NT2/D1 (cell line): ENCODE results near the gene DDX10.

Experiments
- DNase-seq: peaks from one replicate; pipeline ENCODE4 v3.0.0-alpha.2; 2011; ENCODE audit warnings: low read depth, low spot score
- H3K27me3 ChIP-seq: 2 replicates; pipeline ENCODE4 v1.6.0; 2011; ENCODE audit warnings: mild to moderate bottlenecking; ENCODE audit not compliant: insufficient read length, insufficient read depth
- H3K36me3 ChIP-seq: 2 replicates; pipeline ENCODE4 v1.6.1; 2011; ENCODE audit warnings: mild to moderate bottlenecking, low read length, mixed read lengths; ENCODE audit not compliant: insufficient read depth, insufficient read length
- H3K4me1 ChIP-seq: 2 replicates; pipeline ENCODE4 v1.5.1; 2011; ENCODE audit not compliant: insufficient read depth, insufficient read length
- H3K4me3 ChIP-seq: 2 replicates; pipeline ENCODE4 v1.5.1; 2011; ENCODE audit warnings: low read depth; ENCODE audit not compliant: insufficient read length
- H3K9ac ChIP-seq: 2 replicates; pipeline ENCODE4 v1.6.0; 2011; ENCODE audit warnings: low read depth; ENCODE audit not compliant: insufficient read length
- H3K9me3 ChIP-seq: 2 replicates; pipeline ENCODE4 v1.5.1; 2011; ENCODE audit warnings: mild to moderate bottlenecking, low read length; ENCODE audit not compliant: insufficient read depth
- SUZ12 ChIP-seq: IDR thresholded peaks from 2 replicates; pipeline ENCODE4 v1.6.1; 2011; ENCODE audit not compliant: insufficient read length, insufficient read depth; ENCODE audit errors: extremely low read depth
- YY1 ChIP-seq: IDR thresholded peaks from 2 replicates; pipeline ENCODE4 v1.6.1; 2011; ENCODE audit not compliant: insufficient read length, insufficient read depth
- ZNF274 ChIP-seq: IDR thresholded peaks from 2 replicates; pipeline ENCODE4 v1.6.1; 2011; ENCODE audit warnings: mild to moderate bottlenecking, low read depth, low read length

Gene DDX10

GRCh38 chr11:108970221-108970991 is 305.5 kb downstream of the DDX10 start:
- Histone ChIP-seq H3K4me1 (no peaks in the 10 kb centered on the region), H3K9me3 (no peaks in the 10 kb centered on the region), H3K36me3 (no peaks in the 10 kb centered on the region), H3K27me3 (no peaks in the 10 kb centered on the region), H3K9ac (no peak overlapping the region), H3K4me3 (no peak overlapping the region)
- DNase-seq = no peak
- no peak for TF ChIP-seq ZNF274
- no peak for TF ChIP-seq SUZ12
- no peak for TF ChIP-seq YY1

GRCh38 chr11:108973402-108974162 is 308.7 kb downstream of the DDX10 start:
- Histone ChIP-seq H3K36me3 (no peaks in the 10 kb centered on the region), H3K4me3 (no peak overlapping the region), H3K4me1 (no peaks in the 10 kb centered on the region), H3K9ac (no peak overlapping the region), H3K9me3 (no peaks in the 10 kb centered on the region), H3K27me3 (no peaks in the 10 kb centered on the region)
- TF ChIP-seq SUZ12 = no peak
- no peak for TF ChIP-seq ZNF274
- TF ChIP-seq YY1 = no peak
- DNase-seq = no peak

GRCh38 chr11:108975026-108975425 is 310.2 kb downstream of the DDX10 start:
- Histone ChIP-seq H3K4me1 (no peaks in the 10 kb centered on the region), H3K4me3 (no peak overlapping the region), H3K36me3 (no peaks in the 10 kb centered on the region), H3K9me3 (no peaks in the 10 kb centered on the region), H3K27me3 (no peaks in the 10 kb centered on the region), H3K9ac (no peak overlapping the region)
- no peak for DNase-seq
- TF ChIP-seq YY1 = no peak
- no peak for TF ChIP-seq ZNF274
- TF ChIP-seq SUZ12 = no peak

GRCh38 chr11:108975641-108976071 is 310.8 kb downstream of the DDX10 start:
- Histone ChIP-seq H3K9ac (no peak overlapping the region), H3K36me3 (no peaks in the 10 kb centered on the region), H3K4me3 (no peak overlapping the region), H3K27me3 (no peaks in the 10 kb centered on the region), H3K9me3 (no peaks in the 10 kb centered on the region), H3K4me1 (no peaks in the 10 kb centered on the region)
- no peak for TF ChIP-seq ZNF274
- no peak for TF ChIP-seq YY1
- no peak for TF ChIP-seq SUZ12
- no peak for DNase-seq

GRCh38 chr11:108983636-108984420 is 319.0 kb downstream of the DDX10 start:
- TF ChIP-seq SUZ12 (no peak), YY1 (no peak), ZNF274 (no peak)

GRCh38 chr11:108984523-108984922 is 319.7 kb downstream of the DDX10 start:
- DNase-seq = no peak
- H3K27me3 ChIP-seq = no peaks in the 10 kb centered on the region
- H3K4me3 ChIP-seq = no peak overlapping the region
- H3K9me3 ChIP-seq = no peaks in the 10 kb centered on the region
- no peaks in the 10 kb centered on the region for H3K36me3 ChIP-seq
- no peaks in the 10 kb centered on the region for H3K4me1 ChIP-seq
- TF ChIP-seq ZNF274 = no peak
- no peak for TF ChIP-seq YY1
- no peak for TF ChIP-seq SUZ12
- H3K9ac ChIP-seq = no peak overlapping the region

More at GRCh38 chr11:108983636-108984420, 319.0 kb downstream of the DDX10 start:
- H3K4me1 ChIP-seq = no peaks in the 10 kb centered on the region
- H3K9me3 ChIP-seq = no peaks in the 10 kb centered on the region
- DNase-seq = no peak
- H3K9ac ChIP-seq = no peak overlapping the region
- H3K27me3 ChIP-seq = no peaks in the 10 kb centered on the region
- H3K36me3 ChIP-seq = no peaks in the 10 kb centered on the region
- no peak overlapping the region for H3K4me3 ChIP-seq
